ENCODE data around the gene VWA3A.
"Not testable (repeated sequence)": the region's sequence is repeated elsewhere in the genome, so short reads cannot be mapped to it uniquely, and the experiment has no call there.

The VWA3A gene

DNA sequence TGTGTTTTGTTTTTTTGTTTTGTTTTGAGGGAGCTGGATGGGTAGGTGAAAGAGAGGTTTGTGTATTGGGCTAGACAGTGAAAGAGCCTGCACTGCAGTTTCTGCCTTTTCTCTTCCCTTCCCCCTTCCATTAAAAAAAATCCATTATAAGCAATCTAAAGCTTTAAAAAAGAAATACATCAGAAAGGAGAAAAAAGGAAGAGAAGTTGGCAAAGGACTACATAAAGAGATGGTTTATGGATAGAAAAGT lies 103.0 kb downstream of the VWA3A start:
- no peak overlapping the region for H3K4me3 ChIP-seq (ENCODE audit: low read depth, low read length)
- no peak for DNase-seq (ENCODE audit: low read depth)
- TF ChIP-seq, protein P1, sequence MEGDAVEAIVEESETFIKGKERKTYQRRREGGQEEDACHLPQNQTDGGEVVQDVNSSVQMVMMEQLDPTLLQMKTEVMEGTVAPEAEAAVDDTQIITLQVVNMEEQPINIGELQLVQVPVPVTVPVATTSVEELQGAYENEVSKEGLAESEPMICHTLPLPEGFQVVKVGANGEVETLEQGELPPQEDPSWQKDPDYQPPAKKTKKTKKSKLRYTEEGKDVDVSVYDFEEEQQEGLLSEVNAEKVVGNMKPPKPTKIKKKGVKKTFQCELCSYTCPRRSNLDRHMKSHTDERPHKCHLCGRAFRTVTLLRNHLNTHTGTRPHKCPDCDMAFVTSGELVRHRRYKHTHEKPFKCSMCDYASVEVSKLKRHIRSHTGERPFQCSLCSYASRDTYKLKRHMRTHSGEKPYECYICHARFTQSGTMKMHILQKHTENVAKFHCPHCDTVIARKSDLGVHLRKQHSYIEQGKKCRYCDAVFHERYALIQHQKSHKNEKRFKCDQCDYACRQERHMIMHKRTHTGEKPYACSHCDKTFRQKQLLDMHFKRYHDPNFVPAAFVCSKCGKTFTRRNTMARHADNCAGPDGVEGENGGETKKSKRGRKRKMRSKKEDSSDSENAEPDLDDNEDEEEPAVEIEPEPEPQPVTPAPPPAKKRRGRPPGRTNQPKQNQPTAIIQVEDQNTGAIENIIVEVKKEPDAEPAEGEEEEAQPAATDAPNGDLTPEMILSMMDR (conservative IDR thresholded peaks at IDR 0.05; ENCODE audit: low read depth, low read length), result no peak

DNA sequence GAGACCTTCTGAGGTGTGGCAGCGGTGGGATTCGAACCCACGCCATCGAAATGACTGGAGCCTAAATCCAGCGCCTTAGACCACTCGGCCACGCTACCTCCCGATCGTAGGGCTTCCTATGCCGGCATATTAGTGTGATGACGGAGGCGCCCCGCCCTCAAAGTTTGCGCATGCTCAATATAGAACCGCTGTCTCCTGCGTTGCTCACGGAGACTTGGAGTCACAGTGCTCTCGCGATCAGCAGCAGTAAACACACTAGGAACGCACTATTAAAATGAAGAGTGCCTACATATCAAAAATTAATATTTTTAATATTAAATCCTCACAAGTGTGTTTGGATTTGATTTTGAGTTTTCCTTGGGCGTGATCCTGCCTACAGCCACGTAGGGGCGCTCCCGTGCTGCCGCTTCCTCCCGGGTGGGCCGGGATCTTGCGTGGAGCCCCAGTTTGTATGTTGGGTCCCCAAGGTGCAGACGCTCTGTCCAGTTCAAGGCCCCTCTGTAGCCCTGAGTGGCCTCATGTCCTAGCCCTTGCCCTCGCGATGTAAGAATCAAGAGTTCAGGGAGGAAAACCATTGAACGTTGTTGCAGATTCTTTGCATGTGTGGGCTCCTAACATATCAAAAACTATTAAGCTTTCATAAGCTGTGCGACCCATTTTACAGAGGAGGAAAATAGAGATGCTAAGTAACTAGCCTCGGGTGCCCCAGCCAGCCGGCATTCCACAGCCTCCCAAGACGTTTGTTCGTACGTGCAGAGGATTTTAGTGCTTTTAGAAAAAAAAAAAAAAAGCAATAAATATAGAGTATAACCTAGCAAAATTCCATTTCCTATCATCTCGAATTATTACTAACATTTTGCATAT lies 103.6 kb downstream of the VWA3A start:
- peak overlapping the region; percentile 67 for H3K4me3 ChIP-seq (ENCODE audit: low read depth, low read length)
- DNase-seq (ENCODE audit: low read depth), result peak; percentile 93
- TF ChIP-seq, protein P1 (conservative IDR thresholded peaks at IDR 0.05; ENCODE audit: low read depth, low read length), result peak; percentile 92

DNA sequence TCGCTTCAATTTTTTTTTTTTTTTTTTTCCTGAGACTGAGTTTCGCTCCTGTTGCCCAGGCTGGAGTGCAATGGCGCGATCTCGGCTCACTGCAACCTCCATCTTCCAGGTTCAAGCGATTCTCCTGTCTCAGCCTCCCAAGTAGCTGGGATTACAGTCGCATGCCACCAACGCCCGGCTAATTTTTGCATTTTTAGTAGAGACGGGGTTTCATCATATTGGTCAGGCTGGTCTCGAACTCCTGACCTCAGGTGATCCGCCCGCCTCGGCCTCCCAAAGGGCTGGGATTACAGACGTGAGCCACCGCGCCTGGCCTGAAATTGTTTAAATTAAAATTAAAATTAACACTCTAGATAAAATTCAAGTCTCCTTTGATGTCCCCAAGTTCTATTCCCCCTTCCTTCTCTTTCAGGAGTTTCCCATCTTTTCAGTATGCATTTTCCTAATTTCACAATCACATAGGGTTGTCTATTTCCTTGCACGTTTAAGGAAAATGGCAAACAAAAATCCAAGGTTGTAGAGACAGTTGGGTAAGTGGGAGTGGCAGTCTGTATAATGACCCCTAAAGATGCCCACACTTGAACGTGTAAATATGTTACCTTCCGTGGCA lies 104.3 kb downstream of the VWA3A start:
- DNase-seq (ENCODE audit: low read depth); H3K4me3 ChIP-seq (ENCODE audit: low read depth, low read length): not testable (repeated sequence)

DNA sequence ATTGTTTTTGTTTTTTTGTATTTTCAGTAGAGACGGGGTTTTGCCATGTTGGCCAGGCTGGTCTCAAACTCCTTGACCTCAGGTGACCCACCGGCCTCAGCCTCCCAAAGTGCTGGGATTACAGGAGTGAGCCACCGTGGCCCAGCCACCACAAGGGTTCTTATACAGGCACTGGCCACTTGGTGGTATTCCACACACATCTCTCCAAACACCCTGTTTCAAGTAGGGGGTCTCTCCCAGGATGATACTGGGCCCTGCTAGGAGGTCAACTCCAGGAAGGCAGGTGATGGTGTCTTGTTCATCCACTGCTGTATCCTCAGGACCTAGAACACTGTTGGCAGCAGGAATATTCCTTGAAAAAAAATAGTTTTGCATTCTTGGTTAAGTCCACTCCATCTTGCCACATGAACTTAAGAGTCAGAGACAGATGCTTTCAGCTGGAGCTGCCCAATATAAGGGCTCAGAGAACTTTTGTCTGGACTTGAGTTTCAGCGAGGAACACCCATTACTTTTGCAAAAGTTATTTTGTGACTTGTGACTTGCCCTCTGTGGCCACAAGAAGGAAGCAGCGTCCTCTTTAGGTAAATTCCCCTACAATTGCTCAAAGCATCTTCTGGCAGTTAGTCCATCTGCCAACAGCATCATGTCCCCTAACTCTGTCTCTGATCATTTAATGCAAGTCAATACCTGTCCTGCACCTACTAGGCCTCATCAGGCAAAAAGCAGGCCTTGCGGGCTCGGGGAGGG lies 106.4 kb downstream of the VWA3A start:
- TF ChIP-seq, protein P1 (conservative IDR thresholded peaks at IDR 0.05; ENCODE audit: low read depth, low read length), result peak; percentile 20
- no peak overlapping the region for H3K4me3 ChIP-seq (ENCODE audit: low read depth, low read length)
- DNase-seq (ENCODE audit: low read depth), result no peak

DNA sequence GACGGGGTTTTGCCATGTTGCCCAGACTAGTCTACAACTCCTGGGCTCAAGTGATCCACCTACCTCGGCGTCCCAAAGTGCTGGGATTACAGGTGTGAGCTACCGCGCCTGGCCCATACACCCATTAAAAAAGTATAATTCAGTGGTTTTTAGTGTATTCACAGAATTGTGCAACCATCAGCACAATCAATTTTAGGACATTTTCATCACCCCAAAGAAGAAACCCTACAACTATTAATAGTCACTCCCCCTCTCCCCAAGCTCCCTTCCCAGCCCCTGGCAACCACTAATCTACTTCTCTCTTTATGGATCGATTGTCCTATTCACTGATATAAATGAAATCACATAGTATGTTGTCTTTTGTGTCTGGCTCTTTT lies 109.9 kb downstream of the VWA3A start:
- DNase-seq (ENCODE audit: low read depth), result no peak
- TF ChIP-seq, protein P1 (conservative IDR thresholded peaks at IDR 0.05; ENCODE audit: low read depth, low read length), result no peak
- H3K4me3 ChIP-seq (ENCODE audit: low read depth, low read length), result no peak overlapping the region

DNA sequence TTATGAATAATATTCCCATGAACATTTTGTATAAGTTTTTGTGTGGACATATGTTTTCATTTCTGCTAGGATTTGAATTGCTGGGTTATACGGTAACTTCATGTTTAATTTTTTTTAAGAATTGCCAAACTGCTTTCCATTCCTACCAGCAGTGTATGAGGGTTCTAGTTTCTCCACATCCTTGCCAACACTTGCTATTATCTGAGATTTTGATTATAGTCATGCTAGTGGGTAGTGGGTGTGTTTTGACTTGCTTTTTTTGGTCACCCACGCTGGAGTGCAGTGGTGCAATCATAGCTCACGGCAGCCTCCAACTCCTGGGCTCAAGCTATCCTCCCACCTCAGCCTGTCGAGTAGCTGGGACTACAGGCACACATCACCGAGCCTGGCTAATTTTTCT lies 110.8 kb downstream of the VWA3A start:
- TF ChIP-seq, protein P1 (conservative IDR thresholded peaks at IDR 0.05; ENCODE audit: low read depth, low read length), result no peak
- no peak overlapping the region for H3K4me3 ChIP-seq (ENCODE audit: low read depth, low read length)
- no peak for DNase-seq (ENCODE audit: low read depth)

DNA sequence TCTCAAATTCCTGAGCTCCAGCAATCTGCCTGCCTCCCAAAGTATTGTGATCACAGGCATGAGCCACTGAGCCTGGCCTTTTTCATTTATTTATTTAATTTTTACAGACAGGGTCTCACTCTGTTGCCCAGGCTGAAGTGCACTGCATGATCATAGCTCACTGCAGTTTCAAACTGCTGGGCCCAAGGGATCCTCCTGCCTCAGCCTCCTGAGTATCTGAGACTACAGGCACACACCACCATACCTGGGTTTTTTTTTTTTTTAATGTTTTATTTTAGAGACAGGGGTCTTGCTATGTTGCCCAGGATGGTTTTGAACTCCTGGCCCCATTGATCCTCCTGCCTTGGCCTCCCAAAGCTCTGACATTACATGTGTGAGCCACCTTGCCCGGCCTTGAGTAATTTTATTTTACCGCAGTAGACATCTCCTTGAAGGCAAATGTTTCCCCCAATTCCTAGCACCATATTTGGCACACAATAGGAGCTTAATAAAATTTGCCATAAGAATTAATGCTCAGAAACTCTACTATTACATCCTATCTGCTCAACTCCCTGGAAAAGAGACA lies 111.8 kb downstream of the VWA3A start:
- H3K4me3 ChIP-seq (ENCODE audit: low read depth, low read length), result no peak overlapping the region
- no peak for DNase-seq (ENCODE audit: low read depth)
- TF ChIP-seq, protein P1 (conservative IDR thresholded peaks at IDR 0.05; ENCODE audit: low read depth, low read length), result no peak
